Heart left ventricle (tissue), 16 donors: ENCODE results near the gene TNS1. TPM values are rescaled to one million over a fixed set of nuclear protein-coding genes. Genes with fewer than 3 reads are reported as not detected.

Source experiments
- ATAC-seq, 4 donors: fragments of 200-7000 bp; cut with Tn5 transposase; one replicate each; pipeline ENCODE4 v1.9.1; 2020 to 2022; ENCODE audit warnings: moderate library complexity in 4 of 4, mild to moderate bottlenecking in 3 of 4, moderate number of reproducible peaks in 1 of 4
- DNase-seq, 5 donors: peaks; one replicate each; pipeline ENCODE4 v3.0.0-alpha.2; 2020
- H3K27ac ChIP-seq, 12 donors: fragments of 200-600 bp; sonication (generic) in 4 of 12; one replicate each; pipeline versions ENCODE4 v1.5.0 to v1.8.0; 2016 to 2022; ENCODE audit warnings: mild to moderate bottlenecking in 2 of 12
- H3K27me3 ChIP-seq, 9 donors: fragments of 200-600 bp; sonication (generic) in 2 of 9; one replicate each; pipeline versions ENCODE4 v1.5.1 to v1.8.0; 2016 to 2022; ENCODE audit warnings: mild to moderate bottlenecking in 3 of 9
- H3K36me3 ChIP-seq, 9 donors: fragments of 200-600 bp; sonication (generic) in 2 of 9; one replicate each; pipeline versions ENCODE4 v1.5.0 to v1.8.0; 2018 to 2022; ENCODE audit warnings: mild to moderate bottlenecking in 2 of 9
- H3K4me1 ChIP-seq, 12 donors: fragments of 200-600 bp; sonication (generic) in 4 of 12; one replicate each; pipeline versions ENCODE4 v1.5.0 to v1.8.0; 2016 to 2022; ENCODE audit warnings: mild to moderate bottlenecking in 3 of 12
- H3K4me3 ChIP-seq, 12 donors: fragments of 200-600 bp; sonication (generic) in 4 of 12; one replicate each; pipeline versions ENCODE4 v1.5.0 to v1.8.0; 2017 to 2022; ENCODE audit warnings: mild to moderate bottlenecking in 9 of 12, moderate library complexity in 4 of 12
- H3K9me3 ChIP-seq, 12 donors: fragments of 200-600 bp; sonication (generic) in 4 of 12; one replicate each; pipeline versions ENCODE4 v1.5.0 to v1.8.0; 2016 to 2022; ENCODE audit warnings: mild to moderate bottlenecking in 1 of 12
- CTCF ChIP-seq, 12 donors: fragments of 200-600 bp; sonication (generic) in 4 of 12; IDR thresholded peaks; one replicate each; pipeline versions ENCODE4 v1.5.0 to v1.8.0; 2018 to 2022; ENCODE audit warnings: antibody characterized with exemption in 12 of 12, mild to moderate bottlenecking in 5 of 12
- POLR2A ChIP-seq, 2 donors: fragments of 450-650 bp; IDR thresholded peaks; one replicate each; pipeline ENCODE4 v1.6.1; 2017; ENCODE audit warnings: antibody characterized with exemption in 2 of 2, mild to moderate bottlenecking in 2 of 2, moderate library complexity in 2 of 2
- WGBS, 4 donors: extraction: QIAGEN DNeasy Blood & Tissue Kit in 2 of 4; methylation state at CpG; one replicate each; pipeline versions ENCODE4 v1.1.5 to v1.1.7; 2013 to 2018; 5-methylcytosine and 5-hydroxymethylcytosine counted together
- intact Hi-C, 10 donors: fragments of 100-400 bp; cut with DNase I; formaldehyde crosslinking; loops; one replicate each; pipeline versions ENCODE4 v1.11.1 to v1.14.2; 2022
- polyA plus RNA-seq, 2 donors: library from polyadenylated mRNA; stranded (reverse); fragments of 200-250 nt; gene quantifications; one replicate each; pipeline ENCODE4 v1.2.3, GENCODE V29; 2013
- total RNA-seq, 9 donors: library from RNA; depleted of rRNA in 2 of 9; stranded (reverse); fragments of >200 nt in 2 of 9; fragmentation: NEBNext Ultra II Directional in 3 of 9; extraction: Animal tissue kit (Norgen Biotek cat#: 25700) in 3 of 9; gene quantifications; one replicate each; pipeline versions ENCODE4 v1.1.0 to v1.2.4, GENCODE V29; 2016 to 2023
- donor health status: ischemic (EF 13 %, LVEDD 7.1; RV severe dilation, severe dysfunction).
- donor health status: healthy with polysubstance abuse.
- donor health status: DM: no; HTN: yes; CAD: no.
- donor health status: DM: no; HTN: no; CAD: no.
- donor health status: ischemic (EF 25% LVEDD 6.9; RV normal size, moderate dysfunction).
- donor health status: ischemic (EF 25% LVEDD 5.7; RV mildly dilated, moderate dysfunction).
- donor health status: healthy.
- donor health status: DM: yes; HTN: yes; CAD: no.
- donor health status: ischemic (EF 35%, LVEDD 5.7; RV mildly dilated, moderate dysfunction).
- donor health status: nonischemic (EF 11% LVEDD 7.7; RV severe dilation, severe dysfunction).
- donor health status: DM: yes; HTN: yes; CAD: no.
- donor health status: PGD.
- donor health status: ischemic (EF 29% LVEDD 5.4; RV normal size, mild dysfunction).
- donor health status: nonischemic (EF 23%, LVEDD 6.1; RV moderate dilation, normal function).

The TNS1 gene
- total and polyA plus RNA-seq, 11 donors, result 243 to 899 (median 669) TPM

- Histone ChIP-seq H3K4me3 (no peak overlapping the region), H3K4me1 (peaks cover 0 to 58% (median 27%) of the 10 kb centered on the region in 12 donors), H3K36me3 (no peaks in the 10 kb centered on the region), H3K27ac (peak overlapping the region in 3 of 12 donors; percentile 64 to 73 (median 71)), H3K9me3 (no peaks in the 10 kb centered on the region), H3K27me3 (no peaks in the 10 kb centered on the region)
- ATAC-seq (no peak), DNase-seq (peak in 1 of 5 donors; percentile 22)
- 78 to 93% (median 88%) methylated on average over 4 of the region's 4 CpGs for WGBS, 4 donors
- TF ChIP-seq POLR2A (IDR thresholded peaks at IDR 0.05) (no peak), CTCF (IDR thresholded peaks at IDR 0.05) (no peak)
- intact Hi-C loops, result no loop called here
Observed at GRCh38 chr2:218016810-218017209, 14.0 kb upstream of the TNS1 start.

GRCh38 chr2:218015586-218016521 is 13.1 kb upstream of the TNS1 start:
- H3K9me3 ChIP-seq, result no peaks in the 10 kb centered on the region
- H3K36me3 ChIP-seq, result no peaks in the 10 kb centered on the region
- TF ChIP-seq POLR2A (IDR thresholded peaks at IDR 0.05) (no peak), CTCF (IDR thresholded peaks at IDR 0.05) (no peak)
- H3K4me1 ChIP-seq, result peaks cover 0 to 55% (median 26%) of the 10 kb centered on the region in 12 donors
- 61 to 72% (median 64%) methylated on average over 11 of the region's 11 CpGs for WGBS, 4 donors
- ATAC-seq (no peak), DNase-seq (peak in 2 of 5 donors; percentile 28 to 37)
- H3K4me3 ChIP-seq, result no peak overlapping the region
- no peak overlapping the region for H3K27ac ChIP-seq
- intact Hi-C loops, result no loop called here
- H3K27me3 ChIP-seq, result peaks cover 0 to 5% (median 0%) of the 10 kb centered on the region in 9 donors

- Histone ChIP-seq H3K4me3 (no peak overlapping the region), H3K27ac (no peak overlapping the region), H3K9me3 (no peaks in the 10 kb centered on the region), H3K4me1 (peaks cover 0 to 55% (median 31%) of the 10 kb centered on the region in 12 donors), H3K27me3 (peaks cover 0 to 14% (median 0%) of the 10 kb centered on the region in 9 donors), H3K36me3 (no peaks in the 10 kb centered on the region)
- ATAC-seq (no peak), DNase-seq (no peak)
- TF ChIP-seq POLR2A (IDR thresholded peaks at IDR 0.05) (no peak), CTCF (IDR thresholded peaks at IDR 0.05) (no peak)
- 81 to 89% (median 88%) methylated on average over 3 to 4 of the region's 4 CpGs for WGBS, 4 donors
- intact Hi-C loops, result no loop called here
Observed at GRCh38 chr2:218014706-218015585, 12.2 kb upstream of the TNS1 start.
